ENCODE measurements around the gene LHPP.

- no peak for TF ChIP-seq EZH2phosphoT487 (IDR thresholded peaks at IDR 0.05; ENCODE audit: insufficient read depth, low read depth)
- no peak for TF ChIP-seq EZH2 (IDR thresholded peaks at IDR 0.05; ENCODE audit: insufficient read depth, poor library complexity, severe bottlenecking)
These were observed 9.2 kb downstream of the LHPP start for GRCh38 chr10:124470544-124471434.

Measured in GM23248 (cell line).